C1 segment of cervical spinal cord (tissue), 14 donors: ENCODE data around the gene GSG1.

Experiments
- DNase-seq, 14 donors: peaks; one replicate each; lab custom pipeline; 2025; lab: John Stamatoyannopoulos, UW

GSG1 gene

GRCh38 chr12:13103391-13104033 lies at the start of gene GSG1:
TSS of gene GSG1 (minus strand) at chr12:13103667. CDS start at chr12:13103512, 155 bp downstream.
- DNase-seq, result peak in 1 of 14 donors; percentile 6

- DNase-seq, result no peak
These were observed 49.7 kb upstream of the GSG1 start for GRCh38 chr12:13153180-13153579.

- DNase-seq, result no peak
These were observed 49.3 kb upstream of the GSG1 start for GRCh38 chr12:13152756-13153155.

DNA sequence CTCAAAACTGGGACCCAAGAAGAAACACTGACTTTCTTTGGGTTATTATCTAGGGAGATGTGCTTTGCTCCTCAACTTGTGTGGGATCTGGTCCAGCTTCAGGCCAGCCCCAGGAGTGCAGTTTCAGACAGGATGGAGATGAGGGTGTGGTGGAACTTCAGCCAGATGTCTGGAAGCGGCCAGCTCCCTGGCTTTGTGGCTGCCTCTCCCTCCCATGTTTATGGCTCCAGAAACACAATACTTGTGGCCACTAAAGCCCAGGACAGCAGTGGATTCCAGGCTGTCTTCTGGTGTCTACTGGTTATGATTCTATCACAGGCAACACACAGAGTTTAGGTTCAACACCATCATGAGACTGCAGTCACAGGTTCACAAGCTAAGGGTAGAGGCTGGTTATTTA lies 48.8 kb upstream of the GSG1 start:
- DNase-seq, result no peak

DNA sequence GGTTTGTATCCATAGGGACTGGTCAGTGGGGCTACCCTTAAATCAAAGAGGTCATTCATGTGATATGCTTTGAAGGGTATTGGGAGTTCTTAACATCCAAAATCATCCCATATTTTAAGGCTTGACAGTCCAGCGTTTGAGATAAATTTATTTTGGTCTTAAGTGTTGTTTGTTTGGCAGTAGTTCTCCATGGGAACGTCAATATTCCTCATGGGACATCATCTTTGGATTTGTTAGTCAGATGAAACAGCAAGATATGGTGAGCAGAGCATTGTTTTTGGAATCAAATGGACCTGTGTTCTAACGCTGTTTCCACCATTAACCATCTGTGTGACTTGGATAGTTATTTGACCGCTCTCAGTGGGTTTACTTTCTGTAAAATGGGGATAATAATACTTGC lies 45.9 kb upstream of the GSG1 start:
- DNase-seq, result no peak

DNA sequence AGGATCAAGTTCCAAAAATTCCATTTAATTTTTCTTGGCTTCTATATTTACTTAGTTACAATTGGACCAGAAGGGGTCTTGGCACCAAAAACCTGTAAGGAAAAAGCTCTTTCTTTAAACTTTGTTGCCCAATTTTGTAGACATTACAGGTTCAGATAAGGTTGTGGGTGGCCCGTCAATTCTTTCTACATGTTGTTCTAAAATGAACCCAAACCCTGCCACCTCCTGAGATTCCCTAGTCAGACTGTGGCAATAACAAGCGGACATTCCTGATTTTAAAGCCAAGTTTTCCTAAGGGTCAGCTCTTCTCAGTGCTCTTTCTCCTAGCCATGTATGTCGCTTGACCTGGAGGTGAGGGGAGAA lies 45.0 kb upstream of the GSG1 start:
- no peak for DNase-seq

- no peak for DNase-seq
These were observed 44.4 kb upstream of the GSG1 start for GRCh38 chr12:13147688-13148484.

DNA sequence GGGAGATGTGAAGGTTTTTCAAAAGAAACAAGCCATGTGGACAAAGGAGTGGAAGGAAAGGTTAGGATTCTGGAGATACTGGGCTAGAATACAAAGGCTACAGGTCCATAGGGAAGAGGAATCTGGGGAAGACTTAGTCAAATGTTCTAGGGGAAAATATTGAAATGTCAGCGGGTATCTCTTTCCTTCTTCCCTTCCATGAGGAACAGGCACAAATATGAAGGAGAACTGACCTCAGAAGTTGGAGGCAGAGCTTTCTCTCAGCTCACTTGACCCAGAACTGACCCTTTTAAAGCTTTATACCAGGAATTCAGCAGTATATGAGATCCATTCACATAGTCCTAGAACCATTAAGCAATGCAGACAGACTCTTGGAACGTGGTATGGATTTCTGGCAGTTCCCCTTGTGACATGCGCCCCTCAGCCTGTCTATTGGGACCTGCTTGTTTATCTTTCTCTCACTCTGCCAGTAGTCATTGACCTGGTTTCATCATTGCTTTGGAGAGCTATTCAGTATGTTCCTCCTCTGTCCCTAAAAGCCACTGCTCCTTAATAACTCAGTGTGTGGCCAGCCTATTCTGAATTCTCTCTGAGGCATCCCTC lies 43.0 kb upstream of the GSG1 start:
- DNase-seq, result no peak

- DNase-seq, result no peak
These were observed 40.9 kb upstream of the GSG1 start for GRCh38 chr12:13144266-13144828.

DNA sequence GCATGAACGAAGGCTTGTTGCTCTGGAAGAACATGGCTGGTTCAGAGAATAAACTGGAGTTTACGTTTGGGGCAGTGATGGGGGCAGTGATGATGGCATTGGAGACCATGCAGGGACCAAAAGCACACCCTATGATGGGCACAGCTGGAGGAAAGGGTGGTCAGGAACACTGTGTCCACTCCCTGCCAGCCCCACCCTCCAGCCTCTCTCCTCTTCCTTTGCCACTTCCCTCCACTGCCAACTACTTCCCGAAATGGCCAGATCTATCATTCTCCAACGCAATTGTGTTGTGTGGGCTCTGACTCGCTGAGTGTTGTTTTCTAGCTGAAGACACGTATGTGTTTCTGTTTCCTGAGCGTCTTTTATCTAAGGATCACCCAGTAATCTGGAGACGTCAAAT lies 39.3 kb upstream of the GSG1 start:
- no peak for DNase-seq

DNA sequence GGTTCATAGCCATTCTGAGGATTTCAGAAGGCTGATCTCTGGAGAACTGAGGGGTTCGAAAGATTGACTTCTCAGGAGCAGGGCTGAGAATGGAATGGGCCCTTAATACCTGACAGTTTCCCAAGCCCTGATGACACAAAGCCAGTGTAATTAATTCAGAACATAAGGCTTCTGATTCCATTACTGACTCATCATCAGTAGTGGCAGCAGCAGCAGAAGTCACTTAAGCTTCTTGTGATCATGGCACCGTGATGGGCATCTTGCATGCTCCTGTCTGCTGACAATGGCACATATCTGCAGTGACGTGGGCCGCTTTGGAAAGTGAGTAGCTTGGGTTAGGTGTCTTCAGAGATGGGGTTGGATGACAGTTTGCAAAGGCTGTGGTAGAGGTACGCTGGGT lies 38.2 kb upstream of the GSG1 start:
- no peak for DNase-seq

GRCh38 chr12:13135371-13136178 lies 32.1 kb upstream of the GSG1 start:
- DNase-seq, result peak in 10 of 14 donors; percentile 3 to 85 (median 28)

GRCh38 chr12:13133886-13134285 lies 30.4 kb upstream of the GSG1 start:
- DNase-seq, result no peak

DNA sequence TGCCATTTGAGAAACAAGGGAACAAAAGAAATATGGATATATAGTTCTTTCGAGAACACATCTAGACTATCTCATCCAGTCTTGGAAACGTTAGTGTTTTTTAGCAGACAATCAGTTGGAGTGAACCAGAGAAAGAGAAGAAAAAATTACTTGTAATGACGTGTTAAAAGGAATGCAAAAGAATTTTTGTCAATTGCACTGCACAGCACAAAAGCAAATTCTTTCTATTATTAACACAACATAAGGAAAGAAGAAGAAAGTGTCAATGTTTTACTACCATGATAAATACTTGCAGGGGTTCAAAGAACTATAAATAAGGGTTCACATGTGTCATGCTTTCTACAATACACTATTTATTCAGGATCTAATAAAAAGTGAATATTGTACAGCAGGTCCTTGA lies 27.5 kb upstream of the GSG1 start:
- DNase-seq, result no peak

GRCh38 chr12:13128291-13128965 lies 25.0 kb upstream of the GSG1 start:
- DNase-seq, result no peak

DNA sequence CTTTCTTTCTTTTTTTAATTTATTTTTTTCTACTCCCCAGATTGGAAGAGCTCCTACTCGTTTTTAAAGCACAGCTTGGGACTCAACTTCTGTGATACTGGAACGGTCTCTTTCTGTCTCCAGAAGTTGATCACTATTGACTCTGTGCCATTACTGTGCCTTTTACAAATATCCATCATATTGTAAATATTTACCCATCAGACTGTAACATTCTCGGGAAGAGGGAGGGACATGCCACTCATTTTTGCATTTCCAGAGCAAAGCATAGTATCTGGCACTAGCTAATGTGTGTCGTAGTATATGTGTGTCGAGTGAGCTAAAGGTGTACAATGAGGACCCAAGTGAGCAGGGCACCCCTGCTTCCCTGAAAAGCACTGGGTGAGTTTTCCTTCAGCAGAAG lies 24.0 kb upstream of the GSG1 start:
- no peak for DNase-seq

DNA sequence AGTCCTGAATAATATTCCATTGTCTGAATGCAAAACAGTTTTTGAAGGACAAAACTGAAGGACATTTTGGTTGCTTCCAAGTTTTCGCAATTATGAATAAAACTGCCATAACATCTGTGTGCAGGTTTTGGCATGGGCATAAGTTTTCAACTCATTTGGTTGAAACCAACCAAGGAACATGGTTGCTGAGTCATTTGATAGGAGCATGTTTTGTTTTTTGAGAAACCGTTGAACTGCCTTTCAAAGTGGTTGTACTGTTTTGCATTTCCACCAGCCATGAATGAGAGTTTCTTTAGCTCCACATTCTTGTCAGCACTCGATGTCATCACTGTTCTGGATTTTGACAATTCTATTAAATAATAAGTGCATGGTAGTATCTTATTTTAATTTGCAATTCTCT lies 23.0 kb upstream of the GSG1 start:
- no peak for DNase-seq

GRCh38 chr12:13125996-13126395 lies 22.5 kb upstream of the GSG1 start:
- DNase-seq, result no peak

DNA sequence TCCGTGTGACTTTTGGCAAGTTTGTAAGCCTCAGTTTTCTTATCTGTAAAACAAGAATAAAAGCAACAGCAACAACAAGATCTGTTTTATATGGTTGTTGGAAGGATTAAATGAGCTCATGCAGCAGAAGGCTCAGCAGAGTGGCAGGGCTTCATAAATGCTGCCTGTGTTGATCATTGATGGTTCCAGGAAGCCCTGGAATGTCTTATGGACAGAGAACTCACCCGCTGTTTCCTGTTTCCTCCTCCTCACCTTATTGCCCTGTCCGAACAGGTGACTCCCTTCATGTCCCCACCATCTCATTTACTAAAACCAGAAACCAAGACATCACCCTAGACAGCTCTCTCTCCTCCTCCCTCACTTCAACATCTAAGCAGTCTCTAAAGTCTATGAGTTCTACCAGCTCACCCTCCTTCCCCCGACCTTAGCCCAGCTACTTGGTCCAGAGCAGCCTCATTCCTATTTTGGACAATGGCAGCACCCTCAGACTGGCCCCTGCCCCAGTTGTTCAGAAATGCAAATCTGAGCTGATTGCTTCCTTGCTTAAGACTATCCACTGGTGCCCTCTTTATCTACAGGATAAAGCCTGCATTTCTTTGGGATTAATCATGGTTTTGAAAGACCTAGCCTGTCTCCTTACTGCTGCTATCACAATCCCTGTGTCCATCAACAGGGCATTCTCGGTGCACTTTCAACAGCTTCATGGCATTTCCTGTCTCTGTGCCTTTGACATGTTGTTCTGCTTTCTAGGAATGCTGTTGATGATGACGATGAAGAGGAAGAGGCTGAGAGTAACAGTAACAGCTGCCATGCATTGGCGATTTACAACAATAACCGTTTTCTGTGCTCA lies 21.4 kb upstream of the GSG1 start:
- no peak for DNase-seq

- DNase-seq, result no peak
These were observed 18.1 kb upstream of the GSG1 start for GRCh38 chr12:13121568-13121967.
